Measurements from ENCODE around the gene UGT1A3.

The UGT1A3 gene

GRCh38 chr2:233689501-233689900 lies 39.3 kb upstream of the UGT1A3 start:
- TF ChIP-seq CTCF (conservative IDR thresholded peaks at IDR 0.05; ENCODE audit: low read depth, low read length) = no peak
- Histone ChIP-seq H3K36me3 (ENCODE audit: insufficient read depth) (no peaks in the 10 kb centered on the region), H3K79me2 (ENCODE audit: insufficient read depth, low read depth) (no peaks in the 10 kb centered on the region), H2AFZ (ENCODE audit: low read depth) (no peak overlapping the region), H3K4me3 (IDR thresholded peaks at IDR 0.05; ENCODE audit: insufficient read depth, low read depth, low read length) (no peak overlapping the region), H3K4me2 (no peak overlapping the region), H3K27me3 (ENCODE audit: insufficient read depth, low read depth) (no peaks in the 10 kb centered on the region; the same call in 1 of the 2 replicates), H3K27ac (no peak overlapping the region), H3K9ac (no peak overlapping the region), H4K20me1 (ENCODE audit: insufficient read depth) (no peaks in the 10 kb centered on the region), H3K4me1 (ENCODE audit: low read depth, poor library complexity, severe bottlenecking) (no peaks in the 10 kb centered on the region)

GRCh38 chr2:233690444-233690843 lies 38.4 kb upstream of the UGT1A3 start:
- TF ChIP-seq CTCF (conservative IDR thresholded peaks at IDR 0.05; ENCODE audit: low read depth, low read length) = no peak
- Histone ChIP-seq H2AFZ (ENCODE audit: low read depth) (no peak overlapping the region), H3K27me3 (ENCODE audit: insufficient read depth, low read depth) (no peaks in the 10 kb centered on the region), H3K4me1 (ENCODE audit: low read depth, poor library complexity, severe bottlenecking) (no peaks in the 10 kb centered on the region), H4K20me1 (ENCODE audit: insufficient read depth) (no peaks in the 10 kb centered on the region), H3K27ac (no peak overlapping the region), H3K36me3 (ENCODE audit: insufficient read depth) (no peaks in the 10 kb centered on the region), H3K4me2 (no peak overlapping the region), H3K79me2 (ENCODE audit: insufficient read depth, low read depth) (no peaks in the 10 kb centered on the region), H3K4me3 (IDR thresholded peaks at IDR 0.05; ENCODE audit: insufficient read depth, low read depth, low read length) (no peak overlapping the region), H3K9ac (no peak overlapping the region)

- Histone ChIP-seq H3K9ac (no peak overlapping the region), H3K27me3 (ENCODE audit: insufficient read depth, low read depth) (no peaks in the 10 kb centered on the region), H3K4me2 (no peak overlapping the region), H3K79me2 (ENCODE audit: insufficient read depth, low read depth) (no peaks in the 10 kb centered on the region), H3K4me1 (ENCODE audit: low read depth, poor library complexity, severe bottlenecking) (no peaks in the 10 kb centered on the region), H2AFZ (ENCODE audit: low read depth) (no peak overlapping the region), H3K4me3 (IDR thresholded peaks at IDR 0.05; ENCODE audit: insufficient read depth, low read depth, low read length) (no peak overlapping the region), H4K20me1 (ENCODE audit: insufficient read depth) (no peaks in the 10 kb centered on the region), H3K27ac (no peak overlapping the region), H3K36me3 (ENCODE audit: insufficient read depth) (no peaks in the 10 kb centered on the region)
- TF ChIP-seq CTCF (conservative IDR thresholded peaks at IDR 0.05; ENCODE audit: low read depth, low read length) = no peak
Observed at GRCh38 chr2:233691443-233692433, 37.1 kb upstream of the UGT1A3 start.

GRCh38 chr2:233692648-233693047 lies 36.2 kb upstream of the UGT1A3 start, which contains the start of gene UGT1A6:
Gene UGT1A6, plus strand, starts transcription at chr2:233692890. Its CDS starts 115 bp downstream, at chr2:233693005.
- Histone ChIP-seq H3K9ac (no peak within 1 kb of the TSS), H2AFZ (ENCODE audit: low read depth) (no peak within 1 kb of the TSS), H3K27ac (no peak within 1 kb of the TSS), H3K4me2 (no peak within 1 kb of the TSS), H3K36me3 (ENCODE audit: insufficient read depth) (no peaks in the 10 kb centered on the region; the same call in 1 of the 2 replicates), H4K20me1 (ENCODE audit: insufficient read depth) (no peaks in the 10 kb centered on the region), H3K79me2 (ENCODE audit: insufficient read depth, low read depth) (no peaks in the 10 kb centered on the region), H3K4me3 (IDR thresholded peaks at IDR 0.05; ENCODE audit: insufficient read depth, low read depth, low read length) (no peak within 1 kb of the TSS), H3K27me3 (ENCODE audit: insufficient read depth, low read depth) (no peaks in the 10 kb centered on the region), H3K4me1 (ENCODE audit: low read depth, poor library complexity, severe bottlenecking) (no peaks in the 10 kb centered on the region)
- TF ChIP-seq CTCF (conservative IDR thresholded peaks at IDR 0.05; ENCODE audit: low read depth, low read length) = no peak

Data from KMS-11 (cell line).